GM19239 (cell line): ENCODE data around the gene EEF2K.

Source experiments
- DNase-seq: peaks from one replicate; pipeline ENCODE4 v3.0.0; 2011; ENCODE audit warnings: low spot score; ENCODE audit not compliant: insufficient read length
- FAIRE-seq: peaks from 2 replicates; lab custom pipeline; 2011; peaks lifted over from hg19 to GRCh38; lab: Jason Lieb, UNC

Gene EEF2K

GRCh38 chr16:22308824-22309520 is 102.9 kb downstream of the EEF2K start:
- no peak for DNase-seq
- FAIRE-seq: no peak

- FAIRE-seq (no peak), DNase-seq (no peak)
Observed at GRCh38 chr16:22311520-22311919, 105.4 kb downstream of the EEF2K start.

GRCh38 chr16:22312897-22313781 is 107.1 kb downstream of the EEF2K start:
- no peak for DNase-seq
- FAIRE-seq: no peak

- DNase-seq (no peak), FAIRE-seq (no peak)
Observed at GRCh38 chr16:22313876-22314470, 107.9 kb downstream of the EEF2K start.

- FAIRE-seq: no peak
- no peak for DNase-seq
Observed at GRCh38 chr16:22314661-22315626, 108.9 kb downstream of the EEF2K start.

- FAIRE-seq (no peak), DNase-seq (no peak)
Observed at GRCh38 chr16:22315979-22316378, 109.9 kb downstream of the EEF2K start.

- no peak for FAIRE-seq
- DNase-seq: no peak
Observed at GRCh38 chr16:22316411-22316811, 110.3 kb downstream of the EEF2K start.

GRCh38 chr16:22317001-22317530 is 111.0 kb downstream of the EEF2K start:
- DNase-seq: no peak
- FAIRE-seq: no peak

GRCh38 chr16:22317625-22318024 is 111.5 kb downstream of the EEF2K start:
- FAIRE-seq (no peak), DNase-seq (no peak)

GRCh38 chr16:22318690-22319358 is 112.7 kb downstream of the EEF2K start:
- FAIRE-seq (no peak), DNase-seq (peak; percentile 29)

GRCh38 chr16:22320572-22321339 is 114.7 kb downstream of the EEF2K start:
- FAIRE-seq: no peak
- no peak for DNase-seq

GRCh38 chr16:22321340-22322001 is 115.4 kb downstream of the EEF2K start:
- DNase-seq (peak; percentile 79), FAIRE-seq (peak; percentile 94)

- FAIRE-seq: no peak
- DNase-seq: no peak
Observed at GRCh38 chr16:22322021-22322471, 116.0 kb downstream of the EEF2K start.

- DNase-seq (no peak), FAIRE-seq (no peak)
Observed at GRCh38 chr16:22322741-22323140, 116.7 kb downstream of the EEF2K start.

- DNase-seq: no peak
- FAIRE-seq: no peak
Observed at GRCh38 chr16:22323173-22323958, 117.3 kb downstream of the EEF2K start.

GRCh38 chr16:22323959-22324786 is 118.1 kb downstream of the EEF2K start:
- no peak for FAIRE-seq
- DNase-seq: no peak
